ENCODE results near the gene POU2F1.

DNA sequence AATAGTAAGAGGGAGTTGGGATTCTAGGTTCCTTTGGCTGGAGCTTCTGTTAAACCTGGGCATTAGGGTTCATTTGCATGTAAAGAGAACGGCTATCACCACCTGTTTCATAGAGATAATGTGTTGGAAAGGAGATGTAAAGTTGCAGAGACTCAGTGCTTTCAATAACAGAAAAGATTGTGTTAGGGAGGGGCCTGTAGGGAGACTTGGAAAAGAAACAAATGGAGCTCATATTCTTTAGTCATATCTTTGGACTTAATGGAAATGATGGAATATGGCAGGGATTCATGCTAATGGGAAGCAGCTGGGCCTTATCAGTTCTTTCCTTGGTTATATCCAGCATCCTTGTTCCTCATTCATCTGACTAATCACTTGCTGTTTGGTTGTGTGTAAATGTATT is 152.7 kb downstream of the POU2F1 start:
- no peak for TF ChIP-seq EZH2 (IDR thresholded peaks at IDR 0.05; ENCODE audit: low read depth)
- TF ChIP-seq, protein P1, sequence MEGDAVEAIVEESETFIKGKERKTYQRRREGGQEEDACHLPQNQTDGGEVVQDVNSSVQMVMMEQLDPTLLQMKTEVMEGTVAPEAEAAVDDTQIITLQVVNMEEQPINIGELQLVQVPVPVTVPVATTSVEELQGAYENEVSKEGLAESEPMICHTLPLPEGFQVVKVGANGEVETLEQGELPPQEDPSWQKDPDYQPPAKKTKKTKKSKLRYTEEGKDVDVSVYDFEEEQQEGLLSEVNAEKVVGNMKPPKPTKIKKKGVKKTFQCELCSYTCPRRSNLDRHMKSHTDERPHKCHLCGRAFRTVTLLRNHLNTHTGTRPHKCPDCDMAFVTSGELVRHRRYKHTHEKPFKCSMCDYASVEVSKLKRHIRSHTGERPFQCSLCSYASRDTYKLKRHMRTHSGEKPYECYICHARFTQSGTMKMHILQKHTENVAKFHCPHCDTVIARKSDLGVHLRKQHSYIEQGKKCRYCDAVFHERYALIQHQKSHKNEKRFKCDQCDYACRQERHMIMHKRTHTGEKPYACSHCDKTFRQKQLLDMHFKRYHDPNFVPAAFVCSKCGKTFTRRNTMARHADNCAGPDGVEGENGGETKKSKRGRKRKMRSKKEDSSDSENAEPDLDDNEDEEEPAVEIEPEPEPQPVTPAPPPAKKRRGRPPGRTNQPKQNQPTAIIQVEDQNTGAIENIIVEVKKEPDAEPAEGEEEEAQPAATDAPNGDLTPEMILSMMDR (conservative IDR thresholded peaks at IDR 0.05) = no peak
